NCI-H82 treated with DMSO at 0.1 percent for 48 hours (cell line): ENCODE data around the gene RPL13A.

Source experiments
- DNase-seq: peaks from one replicate; lab custom pipeline; 2025; ENCODE audit not compliant: unreplicated experiment; lab: John Stamatoyannopoulos, UW

The RPL13A gene

DNA sequence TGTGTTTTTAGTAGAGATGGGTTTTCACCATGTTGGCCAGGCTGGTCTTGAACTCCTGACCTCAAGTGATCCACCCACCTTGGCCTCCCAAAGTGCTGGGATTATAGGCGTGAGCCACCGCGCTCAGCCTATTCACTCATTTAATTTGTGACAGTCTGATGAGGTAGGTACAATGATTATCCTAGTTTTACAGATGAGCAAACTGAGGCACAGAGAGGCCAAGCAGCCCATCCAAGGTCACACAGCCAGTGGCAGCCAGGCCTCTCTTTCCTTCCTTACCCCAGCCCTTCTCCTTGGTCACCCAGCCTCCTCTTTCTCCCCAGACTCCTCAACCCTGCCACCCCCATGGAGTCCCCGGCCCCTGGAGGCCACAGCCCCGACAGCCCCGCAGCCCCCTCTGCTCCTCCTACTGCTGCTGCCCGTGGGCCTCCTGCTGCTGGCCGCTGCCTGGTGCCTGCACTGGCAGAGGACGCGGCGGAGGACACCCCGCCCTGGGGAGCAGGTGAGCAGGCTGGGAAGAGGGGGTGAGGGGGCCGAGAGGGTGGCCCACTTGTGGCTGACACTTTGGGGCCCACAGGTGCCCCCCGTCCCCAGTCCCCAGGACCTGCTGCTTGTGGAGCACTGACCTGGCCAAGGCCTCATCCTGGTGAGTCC is 7.3 kb upstream of the RPL13A start:
- no peak for DNase-seq

DNA sequence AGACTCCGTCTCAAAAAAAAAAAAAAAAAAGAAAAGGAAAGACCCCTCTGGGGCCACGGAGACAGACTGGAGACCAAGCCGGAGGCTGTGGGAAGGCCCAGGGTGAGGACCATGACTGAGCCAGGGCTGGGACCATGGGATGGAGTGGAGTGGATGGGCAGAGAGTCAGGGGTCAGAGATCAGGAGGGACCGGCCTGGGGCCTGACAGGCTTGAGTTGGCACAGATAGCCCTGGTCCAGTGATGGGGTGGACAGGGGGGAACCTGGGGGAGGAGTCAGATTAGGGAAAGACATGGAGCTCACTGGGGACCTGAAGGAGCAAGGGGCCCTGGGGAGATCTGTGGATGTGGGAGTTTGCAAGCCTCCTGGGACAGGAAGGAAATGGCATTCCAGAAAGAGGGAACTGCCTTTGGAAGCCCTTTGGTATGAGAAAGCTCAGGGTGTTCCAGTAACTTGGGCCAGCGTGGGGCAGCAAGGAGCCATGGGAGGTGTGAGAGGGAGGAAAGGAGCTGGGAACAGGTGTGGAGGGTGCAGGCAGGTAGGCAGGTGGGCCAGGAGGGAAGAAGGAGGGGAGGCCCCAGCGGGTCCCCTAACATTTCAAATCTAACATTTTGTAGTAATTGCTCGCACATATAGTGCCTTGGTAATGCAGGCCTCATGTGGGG is 6.3 kb upstream of the RPL13A start:
- DNase-seq: no peak

DNA sequence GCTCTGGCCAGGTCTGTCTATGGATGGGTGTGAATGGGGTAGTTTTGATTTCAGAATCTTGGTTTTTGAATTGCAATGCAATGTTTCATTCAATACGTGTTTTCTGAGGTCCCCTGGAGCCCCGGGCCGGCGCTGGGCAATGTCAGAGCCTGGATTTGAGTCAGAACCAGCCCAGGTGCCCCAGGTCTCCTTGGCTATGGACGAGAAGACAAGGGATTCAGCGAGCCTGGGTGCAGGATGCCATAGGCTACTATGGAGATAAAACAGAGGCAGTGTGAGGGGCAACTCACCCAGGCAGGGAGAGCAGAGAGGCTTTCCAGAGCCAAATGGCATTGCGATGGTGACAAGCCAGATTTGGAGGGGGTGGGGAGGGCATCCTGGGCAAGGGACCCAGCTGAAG is 1.2 kb upstream of the RPL13A start:
- no peak for DNase-seq

DNA sequence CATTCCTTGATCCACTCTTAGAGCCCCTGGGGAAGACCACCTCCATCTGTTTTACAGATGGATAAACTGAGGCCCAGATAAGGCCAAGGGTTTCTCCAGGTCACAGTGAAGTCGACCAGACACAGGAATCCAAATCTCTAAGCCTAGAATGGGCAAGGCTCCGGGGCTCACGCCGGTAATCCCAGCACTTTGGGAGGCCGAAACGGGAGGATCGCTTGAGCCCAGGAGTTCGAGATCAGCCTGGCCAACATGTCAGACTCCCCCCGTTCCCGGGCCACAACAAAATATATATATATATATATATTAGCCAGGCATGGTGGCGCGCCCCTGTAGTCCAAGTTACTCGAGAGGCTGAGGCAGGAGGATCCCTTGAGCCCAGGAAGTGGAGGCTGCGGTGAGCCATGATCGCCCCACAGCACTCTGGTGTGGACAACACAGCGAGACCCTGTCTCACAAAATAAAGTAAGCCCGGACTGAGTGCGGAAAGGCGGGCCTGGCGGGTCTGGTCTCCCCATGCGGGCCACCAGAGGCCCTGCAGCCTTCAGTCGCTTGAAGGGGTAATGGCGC is 615 bp upstream of the RPL13A start:
- DNase-seq: no peak

DNA sequence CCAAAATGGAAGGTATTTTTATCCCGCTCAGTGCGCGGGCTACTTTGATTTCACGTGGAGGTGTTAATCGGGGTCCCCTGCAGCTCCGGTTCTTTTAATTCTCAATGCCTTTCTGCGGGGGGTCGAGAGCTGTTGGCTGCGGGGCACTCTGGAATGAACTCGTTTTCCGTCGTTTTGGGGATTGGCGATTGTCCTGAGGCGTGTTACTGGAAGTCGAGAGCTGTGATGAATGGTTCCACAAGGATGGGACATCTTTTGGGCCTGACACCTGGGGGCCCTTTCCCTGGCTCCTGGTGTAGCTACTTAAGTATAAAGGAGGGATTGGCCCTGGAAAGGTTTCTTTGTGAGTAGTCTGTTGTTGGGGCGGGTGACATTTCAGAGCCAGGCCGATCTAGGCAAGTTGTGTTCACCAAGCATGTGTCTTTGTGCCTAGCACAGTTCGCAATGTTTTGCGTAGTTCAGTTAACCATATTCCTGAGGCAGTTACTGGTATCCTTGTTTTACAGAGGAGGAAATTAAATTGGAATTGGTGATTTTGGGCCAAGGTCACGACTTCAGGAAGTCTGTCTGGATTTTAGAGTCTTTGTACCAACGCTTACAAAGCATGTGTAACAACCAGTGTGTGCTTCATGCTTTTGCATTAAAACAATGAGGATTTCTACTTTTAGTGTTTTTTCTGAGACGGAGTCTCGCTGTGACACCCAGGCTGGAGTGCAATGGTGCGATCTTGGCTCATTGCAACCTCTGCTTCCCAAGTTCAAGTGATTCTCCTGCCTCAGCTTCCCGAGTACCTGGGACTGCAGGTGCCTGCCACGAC is 846 bp downstream of the RPL13A start:
- DNase-seq: no peak

DNA sequence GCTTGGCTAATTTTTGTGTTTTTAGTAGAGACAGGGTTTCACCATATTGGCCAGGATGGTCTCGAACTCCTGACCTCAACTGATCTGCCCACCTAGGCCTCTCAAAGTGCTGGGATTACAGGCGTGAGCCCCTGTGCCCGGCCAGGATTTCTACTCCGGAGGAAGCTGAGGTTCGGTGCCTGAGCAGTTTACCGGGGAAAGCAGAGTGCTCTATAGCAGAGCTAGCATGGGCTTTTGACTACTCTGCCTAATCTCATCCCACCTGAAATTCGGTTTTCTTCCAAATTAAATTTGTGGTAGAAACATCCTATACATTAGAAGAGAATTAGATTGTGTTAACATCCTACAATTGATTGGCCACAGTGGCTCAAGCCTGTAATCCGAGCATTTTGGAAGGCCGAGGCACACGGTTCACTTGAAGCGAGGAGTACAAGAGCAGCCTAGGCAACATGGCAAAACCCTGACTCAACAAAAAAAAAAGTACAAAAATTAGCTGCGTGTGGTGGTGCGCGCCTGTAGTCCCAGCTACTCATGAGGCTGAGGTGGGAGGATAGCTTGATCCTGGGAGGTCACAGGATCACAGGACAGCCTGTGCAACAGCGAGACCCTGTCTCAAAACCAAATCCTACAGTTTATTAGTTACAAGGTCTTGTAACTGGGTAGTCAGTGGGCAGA is 1.6 kb downstream of the RPL13A start:
- DNase-seq: no peak

DNA sequence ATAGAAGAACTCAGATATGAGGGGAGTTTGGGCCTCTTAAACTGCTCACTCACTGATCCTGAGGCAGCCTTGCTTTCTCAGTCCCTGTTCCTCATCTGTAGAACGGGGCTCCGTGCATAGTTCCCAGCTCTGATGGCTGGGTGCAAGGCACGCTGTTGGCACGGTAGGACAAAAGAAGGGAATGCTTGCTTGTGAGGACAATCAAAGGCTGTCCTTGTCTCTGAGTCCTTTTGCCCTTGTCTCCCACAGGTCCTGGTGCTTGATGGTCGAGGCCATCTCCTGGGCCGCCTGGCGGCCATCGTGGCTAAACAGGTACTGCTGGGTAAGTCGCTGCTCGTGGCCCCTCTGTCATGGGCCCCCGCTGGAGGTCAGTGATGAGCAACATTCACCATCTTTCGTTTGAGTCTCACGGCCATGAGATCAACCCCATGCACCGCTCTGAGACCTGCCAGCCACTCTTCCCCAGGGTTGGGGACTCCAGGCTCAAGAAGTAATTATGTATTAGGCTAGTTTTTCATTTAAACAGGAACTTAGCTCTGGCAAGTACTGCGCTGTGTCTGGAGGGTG is 2.3 kb downstream of the RPL13A start:
- DNase-seq: no peak

DNA sequence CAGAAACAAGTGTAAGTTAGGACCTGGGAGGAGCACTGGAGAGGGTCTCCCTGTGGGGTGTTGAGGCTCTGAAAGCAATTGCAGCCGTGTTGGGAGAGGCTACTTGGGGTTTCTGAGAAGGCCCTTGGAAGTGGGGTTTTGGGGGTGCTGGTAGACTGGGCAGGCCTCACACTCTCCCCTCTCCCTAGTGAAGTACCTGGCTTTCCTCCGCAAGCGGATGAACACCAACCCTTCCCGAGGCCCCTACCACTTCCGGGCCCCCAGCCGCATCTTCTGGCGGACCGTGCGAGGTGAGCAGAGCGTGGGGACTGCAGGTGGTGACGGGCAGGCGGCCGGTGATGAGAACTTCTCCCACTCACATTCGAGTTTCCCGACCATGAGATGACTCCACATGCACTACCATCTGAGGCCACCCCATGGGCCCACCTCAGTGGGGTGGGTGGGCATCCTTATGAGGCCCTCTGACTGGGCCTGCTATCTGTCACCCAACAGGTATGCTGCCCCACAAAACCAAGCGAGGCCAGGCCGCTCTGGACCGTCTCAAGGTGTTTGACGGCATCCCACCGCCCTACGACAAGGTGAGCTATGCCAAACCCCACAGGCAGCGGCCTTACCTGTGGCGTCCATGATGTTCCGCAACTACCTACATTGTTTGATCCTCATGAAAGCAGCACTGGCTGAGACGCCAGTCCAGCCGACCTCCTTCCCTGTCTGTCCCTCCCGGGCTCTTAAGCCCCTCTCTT is 3.0 kb downstream of the RPL13A start:
- DNase-seq: no peak

DNA sequence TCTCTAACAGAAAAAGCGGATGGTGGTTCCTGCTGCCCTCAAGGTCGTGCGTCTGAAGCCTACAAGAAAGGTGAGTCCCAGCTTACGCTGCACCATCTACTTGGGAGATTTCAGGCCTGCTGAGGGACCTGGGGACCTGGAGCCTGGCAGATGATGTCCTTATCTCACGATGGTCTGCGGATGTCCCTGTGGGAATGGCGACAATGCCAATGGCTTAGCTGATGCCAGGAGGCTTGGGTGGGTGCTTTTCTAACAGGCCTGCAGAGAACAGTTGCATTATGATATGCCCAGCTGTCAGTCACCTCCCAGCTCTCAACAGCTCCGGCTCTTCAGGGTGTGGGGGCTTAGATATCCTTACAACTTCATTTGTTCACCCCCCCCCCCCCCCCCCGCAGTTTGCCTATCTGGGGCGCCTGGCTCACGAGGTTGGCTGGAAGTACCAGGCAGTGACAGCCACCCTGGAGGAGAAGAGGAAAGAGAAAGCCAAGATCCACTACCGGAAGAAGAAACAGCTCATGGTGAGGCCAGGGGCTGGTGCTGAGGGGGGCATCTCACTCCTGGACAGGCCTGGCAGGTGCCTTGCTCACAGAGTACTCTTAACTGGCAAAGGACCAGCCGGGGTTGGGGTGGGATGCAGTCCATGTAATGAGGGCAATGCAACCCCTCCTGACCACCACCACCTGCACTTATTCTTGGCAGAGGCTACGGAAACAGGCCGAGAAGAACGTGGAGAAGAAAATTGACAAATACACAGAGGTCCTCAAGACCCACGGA is 3.8 kb downstream of the RPL13A start:
- DNase-seq: no peak

DNA sequence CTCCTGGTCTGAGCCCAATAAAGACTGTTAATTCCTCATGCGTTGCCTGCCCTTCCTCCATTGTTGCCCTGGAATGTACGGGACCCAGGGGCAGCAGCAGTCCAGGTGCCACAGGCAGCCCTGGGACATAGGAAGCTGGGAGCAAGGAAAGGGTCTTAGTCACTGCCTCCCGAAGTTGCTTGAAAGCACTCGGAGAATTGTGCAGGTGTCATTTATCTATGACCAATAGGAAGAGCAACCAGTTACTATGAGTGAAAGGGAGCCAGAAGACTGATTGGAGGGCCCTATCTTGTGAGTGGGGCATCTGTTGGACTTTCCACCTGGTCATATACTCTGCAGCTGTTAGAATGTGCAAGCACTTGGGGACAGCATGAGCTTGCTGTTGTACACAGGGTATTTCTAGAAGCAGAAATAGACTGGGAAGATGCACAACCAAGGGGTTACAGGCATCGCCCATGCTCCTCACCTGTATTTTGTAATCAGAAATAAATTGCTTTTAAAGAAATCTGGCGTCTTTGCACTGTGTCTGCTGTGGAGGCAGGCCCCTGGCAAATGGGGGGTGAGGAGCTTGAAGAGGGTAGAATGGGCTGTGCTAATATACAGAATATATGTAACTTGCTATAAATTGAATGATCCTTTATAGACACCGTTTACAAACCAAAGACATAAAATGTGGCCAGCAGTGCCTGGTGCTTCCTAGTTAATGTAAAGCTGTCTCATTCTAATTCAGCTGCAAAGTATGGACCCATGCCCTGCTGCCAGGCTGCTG is 4.6 kb downstream of the RPL13A start:
- no peak for DNase-seq

DNA sequence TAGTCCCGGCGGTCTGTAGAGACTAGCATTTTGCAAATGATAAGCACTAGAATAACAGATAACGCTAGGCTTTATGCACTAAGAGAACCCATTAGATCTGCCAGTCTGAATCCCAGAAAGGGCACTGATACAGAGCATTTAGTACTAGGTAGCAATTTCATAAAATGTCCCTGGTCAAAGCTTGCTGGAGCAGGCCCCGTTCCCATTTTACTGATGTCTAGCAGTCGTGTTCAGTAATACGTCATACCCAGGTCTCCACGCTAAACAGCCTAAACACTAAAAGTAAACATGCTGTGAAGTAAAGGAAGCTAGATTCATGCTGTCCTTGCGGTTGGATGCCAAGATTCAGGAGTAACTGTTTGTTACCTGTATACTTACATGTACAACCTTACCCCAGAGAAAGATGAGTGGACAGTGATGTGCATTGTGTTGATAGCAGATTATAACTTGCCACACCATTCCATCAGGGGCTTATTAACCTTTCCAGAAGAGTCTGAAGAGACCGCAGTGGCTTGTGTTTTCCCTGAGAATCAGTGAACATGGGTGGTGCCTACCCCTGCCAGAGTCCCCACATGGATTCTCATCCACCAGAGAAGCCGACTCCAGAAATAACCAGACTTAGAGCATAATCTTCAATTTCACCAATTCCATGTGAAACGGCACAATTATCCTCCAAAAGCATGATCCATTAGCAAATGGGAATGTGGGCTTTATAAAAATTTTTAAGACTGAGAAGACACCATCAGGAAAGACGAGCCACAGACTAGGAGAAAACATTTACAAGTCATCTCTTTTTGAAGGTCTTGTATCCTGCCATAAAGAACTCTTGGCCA is 5.4 kb downstream of the RPL13A start:
- DNase-seq: no peak

DNA sequence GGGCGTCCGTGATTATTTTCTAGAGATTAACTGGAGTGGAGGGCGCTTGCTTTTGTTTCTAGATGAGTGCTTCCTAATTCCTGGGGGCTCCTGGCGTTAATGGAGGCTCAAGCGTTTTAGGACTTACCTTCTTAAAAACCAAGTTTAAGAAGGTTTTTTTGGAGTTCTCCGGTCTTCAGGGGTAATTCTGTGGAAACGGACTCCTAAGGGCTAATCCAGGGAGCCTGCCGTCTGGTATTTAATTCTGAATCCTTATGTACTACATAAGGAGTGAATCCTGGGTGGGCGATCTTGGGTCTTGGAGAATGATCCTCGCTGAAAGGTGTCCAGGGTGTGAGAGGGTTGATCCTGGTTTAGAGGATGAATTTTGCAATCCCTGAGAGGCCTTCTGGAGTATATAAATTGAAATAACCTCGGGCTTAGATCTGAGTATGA is 9.2 kb downstream of the RPL13A start:
- DNase-seq: no peak

DNA sequence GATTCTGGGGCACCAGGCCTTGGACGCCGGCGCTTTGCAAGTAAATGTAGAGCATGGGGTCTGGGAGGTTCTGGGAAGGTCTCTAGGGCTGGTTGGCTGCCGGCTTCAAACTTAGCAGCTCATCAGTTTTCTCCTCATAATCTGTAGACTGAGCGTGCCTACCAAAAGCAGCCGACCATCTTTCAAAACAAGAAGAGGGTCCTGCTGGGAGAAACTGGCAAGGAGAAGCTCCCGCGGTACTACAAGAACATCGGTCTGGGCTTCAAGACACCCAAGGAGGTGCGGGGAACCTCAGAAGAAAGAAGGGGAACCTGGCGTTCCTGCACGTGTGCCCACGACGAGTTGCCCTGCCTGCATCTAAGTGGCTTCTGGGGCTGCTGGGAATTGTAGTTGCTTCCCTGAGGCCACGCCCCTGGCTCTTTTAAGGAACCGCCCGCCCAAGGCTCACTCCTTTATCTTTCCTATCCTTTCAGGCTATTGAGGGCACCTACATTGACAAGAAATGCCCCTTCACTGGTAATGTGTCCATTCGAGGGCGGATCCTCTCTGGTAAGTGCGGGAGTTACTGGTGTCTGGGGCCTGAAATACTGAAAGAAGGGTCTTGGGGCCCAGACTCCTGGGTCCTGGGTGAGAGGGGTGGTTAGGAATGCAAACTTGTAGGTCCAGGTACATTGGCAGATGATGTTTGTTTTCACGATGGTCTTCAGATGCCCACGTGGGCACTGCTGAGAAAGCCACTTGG is 9.8 kb downstream of the RPL13A start:
- DNase-seq: no peak

DNA sequence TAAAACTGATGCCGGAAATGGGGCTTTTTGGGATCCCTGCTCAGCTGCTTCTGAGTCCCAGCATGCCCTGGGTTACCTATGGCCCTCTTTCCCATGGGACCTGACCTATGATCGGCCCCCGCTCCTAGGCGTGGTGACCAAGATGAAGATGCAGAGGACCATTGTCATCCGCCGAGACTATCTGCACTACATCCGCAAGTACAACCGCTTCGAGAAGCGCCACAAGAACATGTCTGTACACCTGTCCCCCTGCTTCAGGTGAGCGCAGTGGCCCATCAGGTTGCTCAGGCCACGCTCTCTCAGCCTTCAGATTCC is 10.3 kb downstream of the RPL13A start:
- no peak for DNase-seq

DNA sequence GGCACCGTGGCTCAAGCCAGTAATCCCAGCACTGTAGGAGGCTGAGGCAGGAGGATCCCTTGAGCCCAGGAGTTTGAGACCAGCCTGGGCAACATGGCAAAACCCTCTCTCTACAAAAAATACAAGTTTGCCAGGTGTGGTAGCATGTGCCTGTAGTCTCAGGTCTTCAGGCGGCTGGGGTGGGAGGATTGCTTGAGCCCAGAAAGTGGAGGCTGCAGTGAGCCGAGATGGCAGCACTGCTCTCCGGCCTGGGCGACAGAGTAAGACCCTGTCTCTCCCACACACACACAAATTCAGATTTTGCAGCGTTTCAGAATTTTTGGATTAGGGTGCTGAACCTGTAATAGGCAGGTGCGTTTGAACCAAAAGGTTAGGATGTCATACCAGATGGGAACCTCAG is 11.1 kb downstream of the RPL13A start:
- no peak for DNase-seq

DNA sequence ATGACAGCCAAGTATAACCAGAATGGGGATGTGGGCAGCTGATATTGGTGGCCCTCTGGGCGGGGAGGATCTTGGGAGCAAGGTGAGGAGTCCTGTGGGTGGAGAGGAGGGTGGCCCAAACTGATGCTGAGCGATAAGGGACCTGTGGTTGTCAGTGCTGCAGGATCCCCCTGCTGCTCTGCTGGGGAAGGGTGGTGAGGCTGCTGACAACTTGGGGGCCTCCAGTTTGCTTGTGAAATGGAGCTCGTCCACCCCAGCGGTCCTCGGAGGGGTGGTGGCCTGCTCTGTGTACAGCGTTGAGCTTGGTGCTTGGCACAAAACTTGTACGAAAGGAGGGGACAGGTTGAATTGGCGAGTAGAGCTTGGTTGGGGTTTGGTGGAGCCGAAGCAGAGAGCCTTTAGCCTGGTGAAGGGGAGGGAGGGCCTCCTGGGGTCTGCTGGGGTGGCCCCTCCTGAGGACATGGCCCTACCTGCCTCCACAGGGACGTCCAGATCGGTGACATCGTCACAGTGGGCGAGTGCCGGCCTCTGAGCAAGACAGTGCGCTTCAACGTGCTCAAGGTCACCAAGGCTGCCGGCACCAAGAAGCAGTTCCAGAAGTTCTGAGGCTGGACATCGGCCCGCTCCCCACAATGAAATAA is 11.7 kb downstream of the RPL13A start:
- no peak for DNase-seq
